SK-N-MC (cell line): Measurements from ENCODE around the gene DCLK1.

ENCODE experiments used
- EZH2 ChIP-seq: fragments of 200-600 bp; sonication (generic); IDR thresholded peaks from one replicate; pipeline ENCODE4 v1.6.1; 2017; ENCODE audit warnings: antibody characterized with exemption
- FOXP2 ChIP-seq: optimal IDR thresholded peaks from 2 replicates; pipeline ENCODE3; 2011; ENCODE audit warnings: mild to moderate bottlenecking, moderate library complexity; ENCODE audit not compliant: insufficient read depth; ENCODE audit errors: extremely low read length, control extremely low read depth
- POLR2AphosphoS5 ChIP-seq: IDR thresholded peaks from 2 replicates; pipeline ENCODE4 v1.6.1; 2012; ENCODE audit warnings: mild to moderate bottlenecking, low read depth, low read length, borderline replicate concordance

- TF ChIP-seq POLR2AphosphoS5 (no peak), EZH2 (no peak), FOXP2 (no peak)
These were observed 403.3 kb downstream of the DCLK1 start for GRCh38 chr13:35727881-35728280.
